Endothelial cell of umbilical vein (primary cell): ENCODE measurements around the gene MS4A8. TPM values are rescaled to one million over a fixed set of nuclear protein-coding genes. Genes with fewer than 3 reads are reported as not detected.

Source experiments
- BruUV-seq: library from RNA; stranded (reverse); fragments of 400-500 nt; replicated peaks from 2 replicates; lab custom pipeline; 2021; lab: Mats Ljungman, UMichigan
- CTCF ChIA-PET: fragments of 300-600, 350-600 bp; sonication (Branson Sonifier 250); formaldehyde crosslinking; loops from one replicate; lab custom pipeline; 2021; ENCODE audit warnings: antibody characterized with exemption, inconsistent platforms; lab: Charles Lee
- POLR2A ChIA-PET: fragments of 300-600, 350-600 bp; sonication (Branson Sonifier 250); formaldehyde crosslinking; loops from one replicate; lab custom pipeline; 2021; ENCODE audit warnings: antibody characterized with exemption, inconsistent platforms; lab: Charles Lee
- DNase-seq: peaks from one replicate; pipeline ENCODE4 v3.0.0-alpha.2; 2011; ENCODE audit warnings: low read depth, low spot score
- FAIRE-seq: peaks from 2 replicates; lab custom pipeline; 2011; peaks lifted over from hg19 to GRCh38; lab: Jason Lieb, UNC
- H2AFZ ChIP-seq: 2 replicates; pipeline ENCODE4 v1.6.0; 2012; ENCODE audit warnings: low read depth, low read length, control low read depth, inconsistent platforms
- H3K27ac ChIP-seq: 2 replicates; pipeline ENCODE4 v1.5.1; 2011; ENCODE audit warnings: low read depth, mild to moderate bottlenecking, control low read depth, low read length, moderate library complexity; ENCODE audit not compliant: insufficient read depth
- H3K27me3 ChIP-seq, 2 experiments: 2 replicates each; pipeline versions ENCODE4 v1.6.0 to v1.6.1; 2011; ENCODE audit warnings: low read length in 2 of 2, mixed read lengths in 1 of 2; ENCODE audit not compliant: control insufficient read depth in 2 of 2, insufficient read depth in 2 of 2
- H3K36me3 ChIP-seq, 2 experiments: 2 replicates in 1 of 2; 3 replicates in 1 of 2; pipeline ENCODE4 v1.5.1; 2011; ENCODE audit warnings: low read length in 2 of 2, mild to moderate bottlenecking in 1 of 2, moderate library complexity in 1 of 2; ENCODE audit not compliant: control insufficient read depth in 2 of 2, insufficient read depth in 2 of 2; ENCODE audit errors: extremely low read depth in 1 of 2
- H3K4me1 ChIP-seq: 3 replicates; pipeline ENCODE4 v1.5.1; 2011; ENCODE audit warnings: mild to moderate bottlenecking, low read length; ENCODE audit not compliant: control insufficient read depth, insufficient read depth; ENCODE audit errors: extremely low read depth
- H3K4me2 ChIP-seq: 2 replicates; pipeline ENCODE4 v1.6.1; 2011; ENCODE audit warnings: low read length, control low read depth, mixed read lengths; ENCODE audit not compliant: insufficient read depth
- H3K4me3 ChIP-seq, 3 experiments: fragments of 200-600 bp in 1 of 3; sonication (generic), shearing (Covaris generic) in 1 of 3; replicated peaks in 1 of 3; 2 replicates each; pipeline ENCODE4 v1.5.1; 2011 to 2016; ENCODE audit warnings: control low read depth in 3 of 3, low read length in 3 of 3, mild to moderate bottlenecking in 2 of 3, inconsistent platforms in 1 of 3, low read depth in 1 of 3, moderate library complexity in 1 of 3; ENCODE audit not compliant: insufficient read depth in 1 of 3
- H3K79me2 ChIP-seq: 2 replicates; pipeline ENCODE4 v1.6.0; 2012; ENCODE audit warnings: low read length, inconsistent platforms; ENCODE audit not compliant: control insufficient read depth, insufficient read depth
- H3K9ac ChIP-seq: replicated peaks from 2 replicates; pipeline ENCODE3; 2011; ENCODE audit warnings: low read length, control low read depth; ENCODE audit not compliant: insufficient read depth; ENCODE audit errors: extremely low read depth
- H3K9me1 ChIP-seq: replicated peaks from 3 replicates; pipeline ENCODE4 v1.6.0; 2011; ENCODE audit warnings: mild to moderate bottlenecking, low read length; ENCODE audit not compliant: control insufficient read depth, insufficient read depth; ENCODE audit errors: extremely low read depth
- H3K9me3 ChIP-seq: replicated peaks from 2 replicates; pipeline ENCODE4 v1.5.1; 2012; ENCODE audit warnings: low read length, inconsistent platforms; ENCODE audit not compliant: control insufficient read depth, insufficient read depth
- H4K20me1 ChIP-seq: replicated peaks from 2 replicates; pipeline ENCODE3; 2011; ENCODE audit warnings: mild to moderate bottlenecking, low read length; ENCODE audit not compliant: control insufficient read depth, insufficient read depth; ENCODE audit errors: extremely low read depth
- FOS ChIP-seq: IDR thresholded peaks from 2 replicates; pipeline ENCODE4 v1.6.1; 2011; ENCODE audit warnings: mild to moderate bottlenecking, low read length, moderate library complexity, borderline replicate concordance; ENCODE audit not compliant: insufficient read depth
- GATA2 ChIP-seq: IDR thresholded peaks from 2 replicates; pipeline ENCODE4 v1.7.0; 2011; ENCODE audit warnings: low read depth, mild to moderate bottlenecking, moderate library complexity, mixed read lengths, low read length; ENCODE audit not compliant: insufficient read length, insufficient read depth
- MYC ChIP-seq: IDR thresholded peaks from one replicate; pipeline ENCODE4 v1.6.1; 2011; ENCODE audit warnings: mild to moderate bottlenecking, low read depth, low read length
- POLR2A ChIP-seq: IDR thresholded peaks from 2 replicates; pipeline ENCODE4 v1.6.1; 2012; ENCODE audit warnings: low read depth, mild to moderate bottlenecking, control low read depth, low read length
- dilution Hi-C: fragments of 300-500 bp; cut with MboI; formaldehyde crosslinking; loops from one replicate; pipeline ENCODE4 v1.15.0; 2019; ENCODE audit warnings: low sequenced_read_pairs; ENCODE audit not compliant: extremely low pct_ligation_motif_present
- intact Hi-C: fragments of 100-400 bp; cut with micrococcal nuclease; formaldehyde crosslinking; loops from one replicate; pipeline ENCODE4 v1.10.0; 2022
- polyA plus RNA-seq, 4 experiments: library from polyadenylated mRNA; depleted of rRNA in 3 of 4; stranded (reverse) in 3 of 4; unstranded in 1 of 4; fragments of >200 nt; gene quantifications; 2 replicates each; pipeline versions ENCODE4 v1.2.1 to v1.2.3, GENCODE V29; 2011 to 2012; ENCODE audit warnings: missing spikeins in 1 of 4
- total RNA-seq: library from RNA; stranded (reverse); gene quantifications from 2 replicates; pipeline ENCODE4 v1.2.3, GENCODE V29; 2021
- TF ChIP-seq, protein P1 (sequence below), 2 donors: IDR thresholded peaks; 1 replicate in 1 of 2; 2 replicates in 1 of 2; pipeline ENCODE4 v1.5.1; 2011; ENCODE audit warnings: low read length in 2 of 2, mild to moderate bottlenecking in 2 of 2, moderate library complexity in 2 of 2, control low read depth in 1 of 2, inconsistent platforms in 1 of 2, low read depth in 1 of 2; ENCODE audit not compliant: insufficient read depth in 1 of 2; ENCODE audit errors: extremely low read depth in 1 of 2

The MS4A8 gene
- total and polyA plus RNA-seq, 2 donors (not counting 3 experiments of a cell fraction or from before 2014, with no cell fraction given) = not detected

DNA sequence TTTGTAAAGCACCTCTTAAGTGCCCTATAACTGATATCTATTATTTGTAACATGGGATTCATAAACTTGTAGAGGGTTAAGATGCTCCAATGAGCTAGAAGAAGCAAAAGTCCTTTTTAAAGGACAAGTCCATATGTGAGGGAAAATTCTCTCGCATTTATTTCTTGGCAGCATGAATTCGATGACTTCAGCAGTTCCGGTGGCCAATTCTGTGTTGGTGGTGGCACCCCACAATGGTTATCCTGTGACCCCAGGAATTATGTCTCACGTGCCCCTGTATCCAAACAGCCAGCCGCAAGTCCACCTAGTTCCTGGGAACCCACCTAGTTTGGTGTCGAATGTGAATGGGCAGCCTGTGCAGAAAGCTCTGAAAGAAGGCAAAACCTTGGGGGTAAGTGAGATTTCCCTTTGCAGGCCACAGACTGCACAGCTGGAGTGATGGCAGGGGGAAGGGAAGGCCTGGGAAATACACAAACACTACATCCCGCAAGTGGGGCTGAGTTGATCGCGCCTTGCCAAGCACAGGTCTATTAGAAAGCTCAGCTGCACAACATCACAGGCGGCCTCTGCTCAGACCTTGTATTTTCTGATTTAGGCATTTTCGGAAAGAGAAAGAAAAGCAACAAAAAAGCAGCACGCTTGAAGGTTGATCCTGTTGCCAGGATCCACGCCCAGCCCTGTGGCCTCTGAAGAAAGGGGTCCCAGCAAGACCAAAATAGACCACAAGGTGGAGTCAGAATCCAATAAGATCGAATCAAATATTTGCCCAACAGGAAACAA, 1.5 kb downstream of the MS4A8 start:
- ChIA-PET CTCF (interaction anchor here (1.2 to 2.4 kb wide), 4 partner anchors 56 to 337 kb away, joined by 3 to 11 read pairs (median 6); partner anchors contain the start of gene MS4A15), POLR2A (no interaction called here)
- Histone ChIP-seq H3K27ac (no peak overlapping the region), H3K9me3 (no peaks in the 10 kb centered on the region), H2AFZ (no peak overlapping the region), H3K4me3 (no peak overlapping the region), H3K4me1 (no peaks in the 10 kb centered on the region), H3K79me2 (no peaks in the 10 kb centered on the region), H3K27me3 (peaks cover 0 to 1% of the 10 kb centered on the region in 2 experiments), H3K9ac (no peak overlapping the region), H3K36me3 (no peaks in the 10 kb centered on the region), H4K20me1 (no peaks in the 10 kb centered on the region), H3K4me2 (no peak overlapping the region), H3K9me1 (no peaks in the 10 kb centered on the region)
- dilution Hi-C loops (no loop called here), intact Hi-C loops (loop anchor here (2.0 kb wide), 1 partner anchor 62 kb away; no protein-coding TSS in a partner anchor)
- TF ChIP-seq, protein P1, sequence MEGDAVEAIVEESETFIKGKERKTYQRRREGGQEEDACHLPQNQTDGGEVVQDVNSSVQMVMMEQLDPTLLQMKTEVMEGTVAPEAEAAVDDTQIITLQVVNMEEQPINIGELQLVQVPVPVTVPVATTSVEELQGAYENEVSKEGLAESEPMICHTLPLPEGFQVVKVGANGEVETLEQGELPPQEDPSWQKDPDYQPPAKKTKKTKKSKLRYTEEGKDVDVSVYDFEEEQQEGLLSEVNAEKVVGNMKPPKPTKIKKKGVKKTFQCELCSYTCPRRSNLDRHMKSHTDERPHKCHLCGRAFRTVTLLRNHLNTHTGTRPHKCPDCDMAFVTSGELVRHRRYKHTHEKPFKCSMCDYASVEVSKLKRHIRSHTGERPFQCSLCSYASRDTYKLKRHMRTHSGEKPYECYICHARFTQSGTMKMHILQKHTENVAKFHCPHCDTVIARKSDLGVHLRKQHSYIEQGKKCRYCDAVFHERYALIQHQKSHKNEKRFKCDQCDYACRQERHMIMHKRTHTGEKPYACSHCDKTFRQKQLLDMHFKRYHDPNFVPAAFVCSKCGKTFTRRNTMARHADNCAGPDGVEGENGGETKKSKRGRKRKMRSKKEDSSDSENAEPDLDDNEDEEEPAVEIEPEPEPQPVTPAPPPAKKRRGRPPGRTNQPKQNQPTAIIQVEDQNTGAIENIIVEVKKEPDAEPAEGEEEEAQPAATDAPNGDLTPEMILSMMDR (IDR thresholded peaks at IDR 0.05; ENCODE audit: extremely low read depth in 1 of 2, insufficient read depth in 1 of 2, low read depth in 1 of 2, low read length in 2 of 2) = peak; percentile 46 to 49
- TF ChIP-seq FOS = no peak
- no peak for TF ChIP-seq GATA2
- no TSS peak for BruUV-seq
- FAIRE-seq = peak; percentile 33
- peak; percentile 24 for DNase-seq

DNA sequence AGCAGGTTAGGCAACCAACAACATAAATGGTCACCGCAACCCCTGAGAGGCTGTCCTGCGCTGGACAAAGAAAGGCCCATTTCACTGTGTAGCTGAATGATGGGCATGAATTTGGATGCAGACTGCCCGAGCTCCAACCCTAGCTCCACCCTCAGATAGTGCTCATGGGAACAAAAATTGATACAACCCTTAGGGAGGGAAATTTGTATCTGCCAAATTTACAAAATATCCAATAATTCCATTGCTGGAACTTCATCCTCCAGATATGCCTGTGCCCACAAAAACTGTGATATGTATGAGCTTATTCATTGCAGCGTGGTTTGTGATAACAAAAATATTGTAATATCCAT, 2.0 kb downstream of the MS4A8 start:
- ChIA-PET POLR2A (no interaction called here), CTCF (interaction anchor here (1.0 to 2.4 kb wide), 5 partner anchors 13 to 338 kb away, joined by 3 to 11 read pairs (median 4); partner anchors contain the start of gene MS4A15)
- dilution Hi-C loops (no loop called here), intact Hi-C loops (loop anchor here (2.0 kb wide), 1 partner anchor 61 kb away; no protein-coding TSS in a partner anchor)
- no peak for TF ChIP-seq POLR2A
- no peak for TF ChIP-seq MYC
- DNase-seq (no peak), FAIRE-seq (no peak)
- Histone ChIP-seq H3K4me3 (no peak overlapping the region), H3K9ac (no peak overlapping the region), H2AFZ (no peak overlapping the region), H3K9me1 (no peaks in the 10 kb centered on the region), H3K27ac (no peak overlapping the region), H3K9me3 (no peaks in the 10 kb centered on the region), H4K20me1 (no peaks in the 10 kb centered on the region), H3K4me1 (no peaks in the 10 kb centered on the region), H3K79me2 (no peaks in the 10 kb centered on the region), H3K27me3 (peaks cover 0 to 1% of the 10 kb centered on the region in 2 experiments), H3K4me2 (no peak overlapping the region), H3K36me3 (no peaks in the 10 kb centered on the region)
- no TSS peak for BruUV-seq
